Measurements from ENCODE around the gene RASSF5. TPM values are rescaled to one million over a fixed set of nuclear protein-coding genes. Genes with fewer than 3 reads are reported as not detected.

RASSF5 gene
- total and polyA plus RNA-seq, 2 donors (not counting 1 experiment from before 2014, with no cell fraction given) = 69.7 to 146 TPM

DNA sequence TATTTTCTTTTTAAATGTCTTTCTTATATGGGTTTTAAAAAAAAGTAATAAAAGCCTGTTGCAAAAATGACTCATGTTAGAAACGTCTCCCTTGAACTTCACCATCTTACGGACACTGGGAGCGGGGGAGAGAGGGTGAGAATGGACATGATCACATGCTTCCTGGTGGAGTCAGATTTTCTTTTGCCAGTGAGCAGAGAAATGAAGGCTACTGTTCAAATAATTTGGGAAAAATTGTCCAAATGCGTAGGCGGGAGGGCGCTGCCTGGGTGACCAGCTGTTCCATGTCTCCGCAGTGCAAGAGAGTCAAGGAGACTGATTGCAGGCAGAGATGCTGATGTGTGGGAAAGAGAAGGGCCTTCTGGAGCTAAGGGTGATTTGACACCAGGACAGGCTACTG, 81.9 kb downstream of the RASSF5 start:
- Histone ChIP-seq H3K4me1 (ENCODE audit: control insufficient read depth in 2 of 2, insufficient read depth in 2 of 2, low read length in 2 of 2) (no peaks in the 10 kb centered on the region), H4K20me1 (ENCODE audit: control insufficient read depth, insufficient read depth, low read length, poor library complexity, severe bottlenecking) (peaks cover 44% of the 10 kb centered on the region), H3K4me3 (ENCODE audit: control extremely low read depth in 1 of 5, extremely low read depth in 1 of 5, insufficient read depth in 1 of 5, low read depth in 2 of 5, low read length in 4 of 5) (no peak overlapping the region), H3K4me2 (replicated peaks; ENCODE audit: low read depth, low read length, poor library complexity, severe bottlenecking) (no peak overlapping the region), H3K9me3 (ENCODE audit: control extremely low read depth in 1 of 3, control insufficient read depth in 2 of 3, insufficient read depth in 1 of 3, low read length in 2 of 3) (no peaks in the 10 kb centered on the region), H3K79me2 (ENCODE audit: control insufficient read depth, insufficient read depth, low read length) (peaks cover 18% of the 10 kb centered on the region), H3K27ac (ENCODE audit: low read length in 2 of 2) (no peak overlapping the region), H3K36me3 (replicated peaks in 1 of 2; ENCODE audit: control extremely low read depth in 1 of 2, control insufficient read depth in 1 of 2, extremely low read depth in 1 of 2, insufficient read depth in 2 of 2, low read length in 1 of 2) (peaks cover 10 to 90% of the 10 kb centered on the region in 2 experiments), H3K27me3 (replicated peaks in 1 of 4; ENCODE audit: control extremely low read depth in 1 of 4, control insufficient read depth in 3 of 4, insufficient read depth in 4 of 4, low read length in 3 of 4) (no peaks in the 10 kb centered on the region), H3K9ac (ENCODE audit: low read length) (no peak overlapping the region), H2AFZ (ENCODE audit: insufficient read depth, low read depth, low read length, poor library complexity, severe bottlenecking) (no peak overlapping the region)
- intact Hi-C loops (cut with micrococcal nuclease) = no loop called here
- H3K4me3 Mint-ChIP-seq = no peak overlapping the region
- H3K4me1 Mint-ChIP-seq = peaks cover 7% of the 10 kb centered on the region
- ATAC-seq (ENCODE audit: low read depth) = no peak
- ChIA-PET CTCF (interaction anchor here (1.2 to 15.1 kb wide), 3 partner anchors 35 to 99 kb away, joined by 3 to 1018 read pairs (median 4); no protein-coding TSS in a partner anchor), POLR2A (no interaction called here)
- no peak for TF ChIP-seq EZH2 (IDR thresholded peaks at IDR 0.05; ENCODE audit: borderline replicate concordance, insufficient read depth, low read depth, low read length, poor library complexity, severe bottlenecking)
- TF ChIP-seq, protein P1, sequence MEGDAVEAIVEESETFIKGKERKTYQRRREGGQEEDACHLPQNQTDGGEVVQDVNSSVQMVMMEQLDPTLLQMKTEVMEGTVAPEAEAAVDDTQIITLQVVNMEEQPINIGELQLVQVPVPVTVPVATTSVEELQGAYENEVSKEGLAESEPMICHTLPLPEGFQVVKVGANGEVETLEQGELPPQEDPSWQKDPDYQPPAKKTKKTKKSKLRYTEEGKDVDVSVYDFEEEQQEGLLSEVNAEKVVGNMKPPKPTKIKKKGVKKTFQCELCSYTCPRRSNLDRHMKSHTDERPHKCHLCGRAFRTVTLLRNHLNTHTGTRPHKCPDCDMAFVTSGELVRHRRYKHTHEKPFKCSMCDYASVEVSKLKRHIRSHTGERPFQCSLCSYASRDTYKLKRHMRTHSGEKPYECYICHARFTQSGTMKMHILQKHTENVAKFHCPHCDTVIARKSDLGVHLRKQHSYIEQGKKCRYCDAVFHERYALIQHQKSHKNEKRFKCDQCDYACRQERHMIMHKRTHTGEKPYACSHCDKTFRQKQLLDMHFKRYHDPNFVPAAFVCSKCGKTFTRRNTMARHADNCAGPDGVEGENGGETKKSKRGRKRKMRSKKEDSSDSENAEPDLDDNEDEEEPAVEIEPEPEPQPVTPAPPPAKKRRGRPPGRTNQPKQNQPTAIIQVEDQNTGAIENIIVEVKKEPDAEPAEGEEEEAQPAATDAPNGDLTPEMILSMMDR (IDR thresholded peaks at IDR 0.05) = no peak
- WGBS (ENCODE audit: insufficient coverage) = 94% methylated on average over 7 of the region's 7 CpGs
- H3K27me3 Mint-ChIP-seq = no peaks in the 10 kb centered on the region
- DNase-seq = no peak
- H3K27ac Mint-ChIP-seq = no peak overlapping the region
- no peaks in the 10 kb centered on the region for H3K9me3 Mint-ChIP-seq (ENCODE audit: insufficient read depth)

DNA sequence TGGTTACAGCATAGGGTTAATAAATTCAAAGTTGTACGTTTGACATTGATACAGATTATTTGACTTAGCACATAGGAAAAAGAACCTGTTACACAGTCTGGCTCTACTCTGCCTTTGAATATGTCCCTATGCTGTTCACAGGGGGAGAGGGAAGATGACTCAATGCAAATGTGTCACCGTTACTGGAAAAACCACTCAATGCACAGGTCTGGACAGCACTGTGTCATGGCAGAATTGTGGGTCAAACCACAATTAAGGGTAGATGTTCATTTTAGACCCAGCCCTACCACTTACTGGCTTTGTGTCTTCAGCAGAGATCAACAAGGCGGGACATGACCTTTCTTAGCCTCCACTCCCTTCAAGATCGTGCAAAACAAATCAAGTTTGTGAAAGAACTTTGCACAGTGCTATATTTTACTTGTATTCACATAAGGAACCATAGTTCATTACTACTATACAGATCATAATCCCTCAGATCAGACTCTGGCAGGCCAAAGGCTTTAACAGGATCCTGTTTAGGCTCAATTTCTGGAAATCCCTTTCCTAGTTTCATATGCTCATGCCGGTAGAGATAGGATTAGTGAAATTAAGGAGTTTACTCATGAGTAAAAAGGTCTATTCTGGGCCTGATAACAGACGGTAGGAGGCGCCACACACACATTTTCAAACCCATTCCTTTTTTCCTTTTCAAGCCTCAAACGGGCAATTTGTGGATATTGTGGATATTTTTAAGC, 82.9 kb downstream of the RASSF5 start:
- DNase-seq (no peak), ATAC-seq (ENCODE audit: low read depth) (peak; percentile 33)
- Histone ChIP-seq H3K36me3 (replicated peaks in 1 of 2; ENCODE audit: control extremely low read depth in 1 of 2, control insufficient read depth in 1 of 2, extremely low read depth in 1 of 2, insufficient read depth in 2 of 2, low read length in 1 of 2) (peaks cover 5 to 90% of the 10 kb centered on the region in 2 experiments), H3K27ac (ENCODE audit: low read length in 2 of 2) (peak overlapping the region in 1 of 2 donors; percentile 9), H3K9ac (ENCODE audit: low read length) (no peak overlapping the region), H3K4me2 (replicated peaks; ENCODE audit: low read depth, low read length, poor library complexity, severe bottlenecking) (no peak overlapping the region), H3K27me3 (replicated peaks in 1 of 4; ENCODE audit: control extremely low read depth in 1 of 4, control insufficient read depth in 3 of 4, insufficient read depth in 4 of 4, low read length in 3 of 4) (no peaks in the 10 kb centered on the region), H4K20me1 (ENCODE audit: control insufficient read depth, insufficient read depth, low read length, poor library complexity, severe bottlenecking) (peaks cover 34% of the 10 kb centered on the region), H3K4me3 (ENCODE audit: control extremely low read depth in 1 of 5, extremely low read depth in 1 of 5, insufficient read depth in 1 of 5, low read depth in 2 of 5, low read length in 4 of 5) (no peak overlapping the region), H3K4me1 (ENCODE audit: control insufficient read depth in 2 of 2, insufficient read depth in 2 of 2, low read length in 2 of 2) (no peaks in the 10 kb centered on the region), H3K9me3 (ENCODE audit: control extremely low read depth in 1 of 3, control insufficient read depth in 2 of 3, insufficient read depth in 1 of 3, low read length in 2 of 3) (no peaks in the 10 kb centered on the region), H3K79me2 (ENCODE audit: control insufficient read depth, insufficient read depth, low read length) (peaks cover 8% of the 10 kb centered on the region), H2AFZ (ENCODE audit: insufficient read depth, low read depth, low read length, poor library complexity, severe bottlenecking) (no peak overlapping the region)
- intact Hi-C loops (cut with micrococcal nuclease) = no loop called here
- H3K4me1 Mint-ChIP-seq = peaks cover 7% of the 10 kb centered on the region
- H3K27ac Mint-ChIP-seq = peak overlapping the region; percentile 73
- CTCF ChIA-PET = interaction anchor here (1.5 to 5.2 kb wide), 2 partner anchors 45 to 101 kb away, joined by 5 to 26 read pairs; no protein-coding TSS in a partner anchor
- POLR2A ChIA-PET = no interaction called here
- H3K4me3 Mint-ChIP-seq = no peak overlapping the region
- no peaks in the 10 kb centered on the region for H3K27me3 Mint-ChIP-seq
- TF ChIP-seq, protein P1 (IDR thresholded peaks at IDR 0.05) = peak; percentile 66
- no peak for TF ChIP-seq EZH2 (IDR thresholded peaks at IDR 0.05; ENCODE audit: borderline replicate concordance, insufficient read depth, low read depth, low read length, poor library complexity, severe bottlenecking)
- WGBS (ENCODE audit: insufficient coverage) = 48% methylated on average over 2 of the region's 8 CpGs
- H3K9me3 Mint-ChIP-seq (ENCODE audit: insufficient read depth) = no peaks in the 10 kb centered on the region

Measured in B cell (primary cell).